GM18519 (cell line): ENCODE data around the gene TSPYL1.

Source experiments
- ATAC-seq: cut with Tn5 transposase; IDR thresholded peaks from one replicate; pipeline ENCODE4 v1.9.1; 2021; ENCODE audit warnings: mild to moderate bottlenecking, moderate library complexity; ENCODE audit not compliant: unreplicated experiment, low FRiP score

The TSPYL1 gene

DNA sequence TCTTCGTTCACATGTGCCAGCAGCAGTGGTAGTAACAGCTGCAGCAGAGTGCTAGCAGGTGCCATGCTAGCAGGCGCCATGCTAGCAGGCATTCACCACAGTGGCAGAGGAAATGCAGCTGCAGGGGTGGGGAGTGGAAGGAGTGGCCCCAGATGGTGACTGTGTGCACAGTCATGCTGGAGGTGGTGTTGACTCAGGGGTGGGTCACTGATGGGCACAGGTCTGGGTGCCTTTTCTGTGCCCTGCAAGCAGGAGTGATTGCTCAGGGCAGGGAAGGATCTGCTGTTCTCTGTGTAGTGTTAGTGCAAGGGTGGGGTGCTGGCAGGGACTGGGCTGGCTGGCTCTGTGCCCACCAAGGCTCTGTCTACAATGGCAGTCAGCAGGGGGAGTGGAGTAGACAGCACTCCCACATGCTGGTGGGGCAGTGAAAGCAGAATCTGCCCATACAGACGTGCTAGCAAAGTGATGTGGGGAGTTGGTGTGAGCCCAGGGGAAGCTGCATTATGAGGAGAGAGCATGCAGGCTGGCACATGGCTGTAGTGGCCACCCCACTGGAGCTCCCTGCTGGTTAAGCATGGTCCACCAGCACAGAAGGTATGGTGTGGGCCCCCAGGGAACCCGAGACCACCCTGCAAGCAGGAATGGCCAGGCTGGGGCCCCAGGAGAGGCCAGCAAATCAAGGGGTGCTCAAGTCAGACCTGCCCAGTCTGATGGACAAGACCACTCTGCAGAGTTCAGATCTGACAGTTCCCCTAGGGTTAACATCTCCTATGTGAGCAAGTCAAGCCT is 14.5 kb downstream of the TSPYL1 start:
- ATAC-seq = no peak

DNA sequence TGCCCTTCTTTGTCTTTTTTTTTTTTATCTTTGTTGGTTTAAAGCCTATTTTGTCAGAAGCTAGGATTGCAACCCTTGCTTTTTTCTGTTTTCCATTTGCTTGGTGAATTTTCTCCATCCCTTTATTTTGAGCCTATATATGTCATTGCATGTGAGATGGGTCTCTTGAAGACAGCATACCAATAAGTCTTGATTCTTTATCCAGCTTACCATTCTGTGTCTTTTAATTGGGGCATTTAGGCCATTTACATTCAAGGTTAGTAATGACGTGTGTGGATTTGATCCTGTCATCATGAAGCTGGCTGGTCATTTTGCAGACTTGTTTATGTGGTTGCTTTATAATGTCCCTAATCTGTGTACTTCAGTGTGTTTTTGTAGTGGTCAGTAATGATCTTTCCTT is 16.4 kb downstream of the TSPYL1 start:
- ATAC-seq = no peak

DNA sequence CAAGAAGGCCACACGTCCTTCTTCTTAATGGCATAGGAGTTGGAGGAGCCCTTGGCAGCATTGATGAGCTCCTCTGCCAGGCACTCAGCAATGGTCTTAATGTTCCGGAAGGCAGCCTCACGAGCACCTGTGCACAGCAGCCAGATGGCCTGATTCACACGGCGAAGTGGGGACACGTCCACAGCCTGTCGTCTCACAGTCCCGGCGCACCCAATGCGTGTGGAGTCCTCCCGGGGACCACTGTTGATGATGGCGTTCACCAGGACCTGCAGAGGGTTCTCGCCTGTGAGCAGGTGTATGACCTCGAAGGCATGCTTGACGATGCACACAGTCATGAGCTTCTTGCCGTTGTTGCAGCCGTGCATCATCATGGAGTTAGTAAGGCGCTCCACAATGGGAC is 21.2 kb downstream of the TSPYL1 start:
- no peak for ATAC-seq

DNA sequence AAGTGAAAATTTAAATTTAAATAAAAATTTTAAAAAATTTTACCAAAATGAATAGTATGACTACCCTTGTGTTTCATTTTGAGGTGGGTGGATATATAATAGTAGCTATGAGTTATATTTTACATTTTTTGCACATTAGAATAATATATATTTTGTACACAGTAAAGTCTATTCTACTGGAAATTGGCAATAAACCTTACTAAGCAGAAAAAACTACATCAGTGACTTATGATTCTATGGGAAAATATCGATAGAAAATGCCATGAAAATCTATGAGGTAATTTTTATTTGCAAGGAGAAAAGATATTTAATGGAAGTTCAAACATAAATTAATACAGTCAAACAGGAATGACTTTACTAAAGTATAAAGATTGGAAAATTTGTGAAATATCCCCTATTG is 23.0 kb downstream of the TSPYL1 start:
- ATAC-seq = no peak

DNA sequence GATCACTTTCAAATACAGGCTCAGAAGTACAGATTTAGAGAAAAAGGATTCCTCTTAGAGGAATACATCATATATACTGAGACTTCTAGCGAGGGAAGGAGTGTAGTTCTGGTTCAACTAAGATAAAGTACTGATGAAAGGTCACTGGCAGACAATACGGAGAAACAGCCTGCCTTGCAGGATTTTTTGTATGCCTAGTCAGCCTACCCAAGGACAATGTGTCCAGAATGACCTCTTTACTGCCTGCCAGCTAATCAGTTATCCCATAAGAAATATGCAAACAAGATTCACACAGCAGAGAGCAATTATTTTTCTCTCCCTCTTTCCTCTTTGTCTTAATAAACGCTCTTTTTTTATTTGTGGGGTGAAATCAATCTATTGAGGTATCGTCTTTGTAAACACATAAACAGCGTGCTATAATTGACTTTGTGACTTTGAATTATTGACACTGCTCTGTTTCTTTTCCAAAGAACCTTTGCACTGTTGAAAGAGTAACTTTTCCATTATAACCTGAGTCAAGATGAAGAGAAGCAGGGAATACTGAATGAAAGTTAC is 24.4 kb downstream of the TSPYL1 start:
- no peak for ATAC-seq

DNA sequence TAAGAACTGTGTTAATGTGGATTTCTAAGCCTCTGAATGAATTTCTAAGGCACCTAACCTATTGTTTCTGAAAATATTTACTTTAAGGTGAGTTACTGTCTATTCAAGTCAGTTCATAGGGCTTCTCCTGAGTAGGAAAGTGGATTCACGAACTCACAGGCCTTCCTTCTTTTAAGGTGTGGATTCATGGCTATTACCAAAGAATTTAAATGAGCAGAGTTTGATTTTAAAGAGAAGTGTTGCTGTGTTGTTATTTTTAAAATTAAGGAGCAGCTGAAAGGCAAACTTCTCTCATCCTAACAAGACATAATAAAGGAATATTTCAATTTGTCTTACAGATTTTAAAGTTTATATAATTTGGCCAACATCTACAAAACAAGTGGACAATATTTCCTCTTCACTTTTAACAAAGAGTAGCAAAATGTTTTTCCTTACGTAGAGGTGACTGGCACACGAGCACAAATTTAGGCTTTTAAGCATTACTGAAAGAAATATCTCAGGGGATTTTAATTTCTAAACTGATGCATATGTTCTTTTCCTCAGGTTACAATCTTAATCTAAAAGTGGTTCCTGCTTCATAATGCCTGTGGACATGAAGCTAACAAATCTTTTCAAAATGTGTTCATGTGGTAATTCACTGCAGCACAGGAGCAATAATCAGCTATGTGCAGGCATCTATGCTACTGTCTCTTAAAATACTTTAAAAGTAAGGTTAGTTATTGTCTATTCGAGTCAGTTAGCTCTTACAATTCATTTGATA is 25.3 kb downstream of the TSPYL1 start:
- peak; percentile 26 for ATAC-seq

DNA sequence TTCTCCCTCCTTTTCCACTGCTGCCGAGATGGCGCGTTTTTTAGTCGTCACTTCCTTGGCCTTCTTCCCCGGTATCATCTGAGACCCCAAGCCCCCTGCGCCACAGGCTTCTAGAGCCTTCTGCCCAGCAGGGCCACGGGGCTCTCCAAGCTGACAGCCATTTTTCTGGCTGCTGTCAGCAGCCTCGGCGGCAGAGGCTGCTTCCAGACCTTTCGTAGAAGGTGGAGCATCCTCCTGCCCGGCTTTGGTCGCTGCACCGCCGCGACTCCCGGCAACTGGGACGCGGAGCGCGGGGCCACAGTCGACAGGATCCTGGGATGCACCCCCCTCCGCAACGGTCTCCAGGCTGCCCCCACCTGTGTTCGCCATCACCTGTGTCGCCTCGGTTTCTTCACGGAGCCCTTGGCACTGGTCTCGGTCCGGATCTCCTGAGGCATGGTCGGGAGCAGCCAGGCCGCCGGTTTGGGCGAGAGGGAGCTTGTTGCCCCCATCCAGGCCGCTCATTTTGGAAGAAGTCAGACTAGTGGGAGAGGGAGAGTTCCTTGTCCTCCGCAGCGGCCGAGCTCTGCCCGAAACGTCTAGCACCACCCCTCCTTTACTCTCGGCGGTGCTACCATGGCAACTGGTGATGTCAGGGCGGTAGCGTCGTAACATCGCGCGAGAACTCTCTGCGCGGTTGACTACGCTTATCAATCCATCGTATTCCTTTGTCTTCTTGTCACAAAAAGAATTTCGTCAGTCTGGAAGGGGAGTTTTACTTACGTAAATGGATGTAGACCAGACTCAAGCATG is 26.0 kb downstream of the TSPYL1 start, which contains the start of gene TSPYL4:
Gene TSPYL4 (minus strand): TSS at position 571 of the 792 bp plus-strand sequence. CDS start 67 bp downstream, at position 504.
- ATAC-seq = peak; percentile 99

DNA sequence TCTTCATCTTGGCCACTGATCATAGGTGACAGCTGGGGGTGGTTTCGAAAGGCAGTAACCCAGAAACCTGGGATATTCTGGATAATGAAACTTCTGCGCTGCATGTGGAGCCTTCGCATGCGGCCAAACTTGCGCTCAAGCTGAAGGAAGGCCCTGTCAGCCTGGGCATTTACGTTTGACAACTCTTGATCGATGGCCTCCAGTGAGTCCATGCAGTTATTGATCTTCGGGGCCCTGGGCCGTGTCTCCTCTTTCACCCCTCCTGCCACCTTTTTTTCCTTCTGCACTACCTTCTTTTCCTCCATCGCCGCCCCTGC is 26.6 kb downstream of the TSPYL1 start:
- no peak for ATAC-seq

DNA sequence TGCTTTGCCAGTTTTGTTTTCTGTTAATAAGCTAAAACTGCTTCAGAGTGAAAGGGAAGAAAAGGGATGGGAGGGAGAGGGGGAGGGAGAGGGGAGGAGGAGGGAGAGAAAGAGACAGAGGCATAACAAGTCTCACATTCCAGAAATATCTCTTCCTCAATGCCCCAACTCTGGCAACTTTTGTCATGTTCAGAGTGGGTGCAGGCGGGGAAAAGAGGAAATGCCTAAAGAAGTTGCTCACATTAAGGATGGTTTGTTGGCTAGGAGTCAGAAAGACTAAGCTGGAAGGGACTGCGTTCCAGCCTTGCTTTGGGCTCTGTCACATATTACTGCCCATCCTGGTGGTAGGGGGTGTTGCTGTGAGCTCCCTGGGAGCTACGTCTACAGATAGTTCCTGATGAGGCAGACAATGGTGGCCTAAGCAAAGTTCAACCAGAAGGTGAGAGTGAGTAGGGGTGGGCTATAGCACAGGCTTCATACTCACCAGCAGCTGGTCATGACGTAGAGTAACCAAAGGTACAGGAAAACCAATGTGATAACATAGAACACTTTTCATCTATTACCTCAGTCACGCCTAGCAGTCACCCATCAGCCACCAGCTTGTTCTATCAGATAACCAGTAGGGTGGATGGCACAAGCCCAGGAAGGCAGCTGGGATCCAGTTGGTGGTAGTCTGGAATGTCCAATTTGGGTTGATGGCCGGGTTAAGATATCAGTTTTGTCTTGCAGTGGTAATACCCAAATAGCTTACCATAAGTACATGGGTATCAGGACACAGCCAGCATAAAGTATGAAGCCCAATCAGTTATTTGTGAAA is 28.0 kb downstream of the TSPYL1 start:
- no peak for ATAC-seq

DNA sequence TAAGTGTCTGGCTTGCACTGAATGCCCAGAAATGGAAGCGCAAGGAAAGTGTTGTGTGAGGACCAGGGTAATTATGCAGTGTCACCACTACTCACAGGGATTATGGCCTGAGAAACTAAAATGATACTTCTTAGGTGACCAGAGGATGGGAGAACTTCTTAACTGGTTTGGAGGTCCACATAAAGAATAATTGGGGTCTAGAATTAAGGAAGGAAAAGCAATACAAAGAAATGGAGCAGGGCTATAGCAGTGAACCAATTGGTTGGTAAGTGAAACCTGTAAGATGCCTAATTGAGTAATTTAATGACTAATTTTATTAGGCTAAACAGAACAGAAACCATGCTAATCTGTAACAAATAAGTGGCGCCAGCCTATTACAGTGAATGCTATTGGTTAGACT is 31.2 kb downstream of the TSPYL1 start:
- ATAC-seq = no peak

DNA sequence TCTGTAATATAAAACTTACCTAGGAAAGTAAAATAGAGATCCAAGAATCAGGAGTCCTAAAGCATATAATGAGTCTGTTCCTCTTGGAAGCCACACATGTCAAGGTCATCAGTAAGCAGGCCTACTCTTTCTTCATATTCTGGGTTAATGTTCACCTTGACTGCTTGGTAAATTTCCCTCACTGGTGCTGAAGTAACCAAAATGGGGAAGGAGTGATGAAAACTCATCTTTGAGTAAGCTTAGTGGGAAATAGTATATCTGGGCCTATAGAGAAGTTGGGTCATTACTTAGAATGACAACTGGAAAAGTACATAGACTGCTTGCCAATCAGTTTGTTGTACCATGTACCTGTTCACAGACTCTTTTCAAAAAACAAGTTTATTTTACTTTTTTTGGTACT is 32.4 kb downstream of the TSPYL1 start:
- no peak for ATAC-seq

DNA sequence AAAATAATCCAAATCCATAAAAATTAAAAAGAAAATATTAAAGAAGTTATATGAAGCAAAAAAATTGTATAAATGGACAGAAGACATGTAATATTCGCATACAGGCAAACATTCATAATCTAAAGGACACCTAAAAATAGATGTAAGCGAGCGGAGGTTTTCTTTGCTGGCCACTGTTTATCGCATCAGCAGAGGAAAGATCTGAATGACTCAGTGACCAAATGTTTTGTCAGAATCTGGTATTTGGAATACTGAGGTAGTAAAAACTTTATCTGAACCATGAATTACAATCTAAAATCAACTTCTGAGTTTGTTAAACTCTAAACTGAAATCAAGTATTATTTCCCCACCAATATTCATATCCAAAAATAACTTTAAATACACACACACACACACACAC is 33.6 kb downstream of the TSPYL1 start:
- ATAC-seq = no peak

DNA sequence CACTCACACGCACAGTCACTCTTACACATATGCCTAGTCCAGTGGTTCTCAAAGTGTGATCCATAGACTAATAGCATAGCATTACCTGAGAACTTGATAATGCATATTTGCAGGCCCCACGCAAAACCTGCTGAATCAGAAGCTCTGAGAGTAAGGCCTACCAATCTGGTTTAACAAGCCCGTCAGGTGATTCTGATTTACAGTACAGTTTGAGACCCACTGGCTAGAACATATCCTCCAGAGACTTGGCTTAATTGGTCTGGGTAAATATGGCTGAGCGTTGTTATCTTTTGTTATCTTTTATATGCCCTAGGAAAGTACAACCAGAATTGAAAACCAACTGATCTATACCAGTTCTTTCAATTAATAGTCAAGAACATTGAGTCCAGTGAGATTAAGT is 35.4 kb downstream of the TSPYL1 start:
- ATAC-seq = no peak

DNA sequence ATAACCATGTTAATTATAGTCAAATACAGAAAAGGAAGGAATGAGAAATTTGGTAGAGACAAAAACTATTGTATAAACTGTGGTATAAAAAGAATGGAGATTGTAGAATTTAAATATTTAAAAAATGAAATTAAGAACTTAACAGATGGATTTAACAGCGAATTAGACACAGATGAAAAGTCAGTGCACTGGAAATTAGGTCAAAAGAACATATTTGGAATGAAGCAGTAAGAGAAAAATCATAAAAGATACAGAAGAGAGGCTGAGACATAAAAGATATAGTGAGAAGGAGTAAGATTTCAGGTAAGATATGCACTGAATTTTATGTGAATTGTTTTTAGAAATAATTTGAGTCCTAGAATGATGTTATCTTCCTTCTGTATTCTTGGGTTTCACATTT is 39.9 kb downstream of the TSPYL1 start:
- no peak for ATAC-seq

DNA sequence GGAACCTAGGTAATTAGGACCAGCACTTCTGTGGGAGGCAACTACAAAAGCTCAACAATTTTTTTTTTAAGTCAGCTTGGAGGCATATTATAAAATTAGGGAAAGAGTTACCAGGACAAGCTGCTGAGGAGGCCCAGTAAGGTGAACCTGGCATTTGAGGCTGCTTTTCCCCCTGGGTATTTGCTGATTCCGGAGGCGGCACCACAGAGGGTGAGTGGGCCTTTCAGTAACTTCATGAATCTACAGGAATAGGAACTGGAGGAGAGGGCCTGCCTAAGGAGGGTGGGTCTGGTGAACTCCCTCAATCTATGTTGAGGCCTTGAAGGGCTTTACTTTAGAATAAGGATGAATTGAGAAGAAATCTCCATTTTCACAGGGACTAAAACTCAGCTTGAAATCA is 40.5 kb downstream of the TSPYL1 start:
- ATAC-seq = no peak

DNA sequence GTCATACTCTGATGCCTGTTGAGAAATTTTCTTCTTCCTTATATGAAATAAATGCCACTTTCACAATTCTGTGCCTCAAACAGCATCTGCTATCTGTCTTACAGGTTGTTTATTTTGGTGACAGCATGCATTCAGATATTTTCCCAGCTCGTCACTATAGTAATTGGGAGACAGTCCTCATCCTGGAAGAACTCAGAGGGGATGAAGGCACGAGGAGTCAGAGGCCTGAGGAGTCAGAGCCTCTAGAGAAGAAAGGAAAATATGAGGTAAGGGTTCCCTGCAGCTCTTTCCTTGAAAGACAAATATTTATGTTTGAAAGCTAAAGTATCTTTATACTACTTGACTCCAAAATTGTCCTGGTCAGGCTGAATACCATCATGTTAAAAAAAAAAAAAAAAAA is 41.6 kb downstream of the TSPYL1 start:
- ATAC-seq = no peak

DNA sequence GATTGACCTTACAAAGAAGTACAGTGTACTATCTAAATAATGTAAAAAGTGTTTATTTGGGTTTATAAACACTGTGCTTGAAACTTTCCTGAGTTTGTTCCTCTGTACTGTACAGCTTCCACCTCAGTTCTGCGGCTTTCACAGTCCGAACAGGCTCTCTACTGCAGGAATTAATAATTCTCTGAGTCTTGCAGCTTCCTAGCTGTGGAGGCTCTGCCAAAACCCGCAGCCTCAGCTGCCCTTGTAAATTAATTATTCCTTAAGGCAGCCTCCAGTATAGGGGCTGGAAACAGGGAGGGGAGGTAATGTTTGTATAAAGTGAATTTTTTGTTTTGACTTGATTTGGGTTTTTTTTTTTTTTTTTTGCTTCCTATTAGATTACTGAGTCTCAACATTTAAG is 45.0 kb downstream of the TSPYL1 start:
- no peak for ATAC-seq

DNA sequence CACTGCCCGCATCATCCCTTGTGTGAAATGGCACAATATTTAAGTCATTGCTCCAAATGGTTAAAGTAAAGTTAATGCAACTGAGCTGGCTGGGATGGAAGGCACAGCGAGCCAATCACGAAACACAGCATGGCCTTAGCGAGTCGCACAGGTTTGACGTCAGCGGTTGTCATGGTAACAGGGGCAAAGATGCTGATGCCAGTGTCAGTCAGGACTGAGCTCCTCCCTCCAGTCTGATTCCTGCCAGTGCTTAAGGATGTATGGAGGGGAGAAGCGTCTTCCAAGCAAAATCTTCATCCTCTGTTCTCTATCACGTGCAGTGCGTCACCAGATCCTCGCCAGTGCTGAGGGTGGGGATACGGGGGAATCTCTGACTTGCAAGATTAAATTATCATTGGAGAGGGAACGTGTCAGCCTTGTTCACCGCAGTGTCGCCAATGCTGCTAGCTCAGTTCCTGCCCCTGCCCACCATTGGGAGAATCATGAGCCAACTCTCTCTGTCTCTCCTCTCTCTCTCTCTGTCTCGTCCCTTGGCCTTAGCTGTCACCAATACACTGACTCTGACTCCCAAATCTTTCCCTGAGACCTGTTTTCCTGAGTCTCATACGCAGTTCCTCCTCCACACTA is 50.3 kb downstream of the TSPYL1 start:
- ATAC-seq = no peak
